ENCODE data around the gene SPIRE1.

The SPIRE1 gene

GRCh38 chr18:12686100-12686499, 28.2 kb upstream of the SPIRE1 start:
- no peak for TF ChIP-seq EZH2phosphoT487 (conservative IDR thresholded peaks at IDR 0.05; ENCODE audit: low read length)
- TF ChIP-seq, protein P1, sequence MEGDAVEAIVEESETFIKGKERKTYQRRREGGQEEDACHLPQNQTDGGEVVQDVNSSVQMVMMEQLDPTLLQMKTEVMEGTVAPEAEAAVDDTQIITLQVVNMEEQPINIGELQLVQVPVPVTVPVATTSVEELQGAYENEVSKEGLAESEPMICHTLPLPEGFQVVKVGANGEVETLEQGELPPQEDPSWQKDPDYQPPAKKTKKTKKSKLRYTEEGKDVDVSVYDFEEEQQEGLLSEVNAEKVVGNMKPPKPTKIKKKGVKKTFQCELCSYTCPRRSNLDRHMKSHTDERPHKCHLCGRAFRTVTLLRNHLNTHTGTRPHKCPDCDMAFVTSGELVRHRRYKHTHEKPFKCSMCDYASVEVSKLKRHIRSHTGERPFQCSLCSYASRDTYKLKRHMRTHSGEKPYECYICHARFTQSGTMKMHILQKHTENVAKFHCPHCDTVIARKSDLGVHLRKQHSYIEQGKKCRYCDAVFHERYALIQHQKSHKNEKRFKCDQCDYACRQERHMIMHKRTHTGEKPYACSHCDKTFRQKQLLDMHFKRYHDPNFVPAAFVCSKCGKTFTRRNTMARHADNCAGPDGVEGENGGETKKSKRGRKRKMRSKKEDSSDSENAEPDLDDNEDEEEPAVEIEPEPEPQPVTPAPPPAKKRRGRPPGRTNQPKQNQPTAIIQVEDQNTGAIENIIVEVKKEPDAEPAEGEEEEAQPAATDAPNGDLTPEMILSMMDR (IDR thresholded peaks at IDR 0.05; ENCODE audit: insufficient read depth, low read length, poor library complexity, severe bottlenecking) = no peak
- Histone ChIP-seq H3K9me2 (replicated peaks; ENCODE audit: insufficient read depth, low read length) (no peaks in the 10 kb centered on the region), H2AFZ (ENCODE audit: low read depth, low read length, severe bottlenecking) (no peak overlapping the region), H3K36me3 (ENCODE audit: low read length) (no peaks in the 10 kb centered on the region; the same call in 1 of the 2 replicates), H3K79me2 (ENCODE audit: insufficient read depth, low read length) (no peaks in the 10 kb centered on the region), H3K9me3 (ENCODE audit: insufficient read depth, low read length) (no peaks in the 10 kb centered on the region), H3K4me3 (ENCODE audit: insufficient read depth, low read length, poor library complexity, severe bottlenecking) (no peak overlapping the region), H3K4me2 (ENCODE audit: low read depth, low read length, poor library complexity, severe bottlenecking) (no peak overlapping the region), H3K27me3 (ENCODE audit: low read length) (no peaks in the 10 kb centered on the region), H3K27ac (ENCODE audit: low read depth, low read length) (no peak overlapping the region), H3K9ac (ENCODE audit: low read length) (no peak overlapping the region), H3F3A (ENCODE audit: insufficient read depth) (no peaks in the 10 kb centered on the region), H4K20me1 (ENCODE audit: low read depth, low read length) (no peaks in the 10 kb centered on the region)

DNA sequence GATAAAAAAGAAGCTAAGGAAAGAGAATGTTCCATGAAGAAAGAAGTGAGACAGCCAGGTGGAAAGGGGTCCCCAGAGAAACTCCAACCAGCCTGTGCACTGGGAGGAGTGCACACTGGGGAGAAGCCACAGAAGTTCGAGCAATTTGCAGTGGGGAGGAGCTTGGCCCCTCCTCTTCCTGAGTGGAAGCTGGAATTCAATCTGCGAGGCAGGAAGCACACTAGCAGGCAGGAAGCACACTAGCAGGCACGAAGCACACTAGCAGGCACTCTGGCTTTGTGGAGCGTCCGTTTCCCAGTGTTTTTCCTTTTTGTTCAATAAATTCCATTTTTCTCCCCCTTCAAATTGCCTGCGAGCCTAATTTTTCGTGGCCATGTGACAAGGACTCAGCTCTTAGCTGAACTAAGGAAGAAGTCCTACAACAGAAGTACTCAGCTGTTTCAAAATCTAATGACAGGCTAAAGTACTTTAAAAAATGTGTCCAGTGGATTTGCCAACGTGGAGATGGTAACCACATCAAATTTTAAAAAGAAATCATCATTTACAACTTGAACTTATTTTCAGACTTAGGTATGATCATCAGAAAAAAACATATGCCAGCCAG, 21.4 kb upstream of the SPIRE1 start:
- Histone ChIP-seq H3K9me2 (replicated peaks; ENCODE audit: insufficient read depth, low read length) (no peaks in the 10 kb centered on the region), H3K27ac (ENCODE audit: low read depth, low read length) (no peak overlapping the region), H3F3A (ENCODE audit: insufficient read depth) (no peaks in the 10 kb centered on the region), H3K36me3 (ENCODE audit: low read length) (peaks cover 4% of the 10 kb centered on the region; the same call in 1 of the 2 replicates), H3K79me2 (ENCODE audit: insufficient read depth, low read length) (no peaks in the 10 kb centered on the region), H4K20me1 (ENCODE audit: low read depth, low read length) (no peaks in the 10 kb centered on the region), H3K4me3 (ENCODE audit: insufficient read depth, low read length, poor library complexity, severe bottlenecking) (no peak overlapping the region), H3K27me3 (ENCODE audit: low read length) (no peaks in the 10 kb centered on the region), H3K9me3 (ENCODE audit: insufficient read depth, low read length) (no peaks in the 10 kb centered on the region), H3K4me2 (ENCODE audit: low read depth, low read length, poor library complexity, severe bottlenecking) (no peak overlapping the region), H2AFZ (ENCODE audit: low read depth, low read length, severe bottlenecking) (no peak overlapping the region), H3K9ac (ENCODE audit: low read length) (no peak overlapping the region)
- TF ChIP-seq, protein P1 (IDR thresholded peaks at IDR 0.05; ENCODE audit: insufficient read depth, low read length, poor library complexity, severe bottlenecking) = no peak
- TF ChIP-seq EZH2phosphoT487 (conservative IDR thresholded peaks at IDR 0.05; ENCODE audit: low read length) = no peak

DNA sequence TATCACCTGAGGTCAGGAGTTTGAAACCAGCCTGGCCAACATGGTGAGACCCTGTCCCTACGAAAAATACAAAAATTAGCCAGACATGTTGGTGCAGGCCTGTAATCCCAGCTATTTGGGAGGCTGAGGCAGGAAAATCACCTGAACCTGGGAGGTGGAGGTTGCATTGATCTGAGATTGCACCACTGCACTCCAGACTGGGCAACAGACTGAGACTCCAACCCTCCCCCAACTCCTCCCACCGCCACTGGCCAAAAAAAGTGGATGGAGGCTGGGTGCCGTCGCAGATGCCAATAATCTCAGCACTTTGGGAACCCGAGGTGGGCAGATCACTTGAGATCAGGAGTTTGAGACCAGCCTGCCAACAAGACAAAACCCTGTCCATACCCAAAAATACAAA, 10.1 kb upstream of the SPIRE1 start:
- Histone ChIP-seq H4K20me1 (ENCODE audit: low read depth, low read length) (no peaks in the 10 kb centered on the region), H3K4me2 (ENCODE audit: low read depth, low read length, poor library complexity, severe bottlenecking) (no peak overlapping the region), H3K27me3 (ENCODE audit: low read length) (no peaks in the 10 kb centered on the region), H3K4me3 (ENCODE audit: insufficient read depth, low read length, poor library complexity, severe bottlenecking) (no peak overlapping the region), H3F3A (ENCODE audit: insufficient read depth) (no peaks in the 10 kb centered on the region), H3K27ac (ENCODE audit: low read depth, low read length) (no peak overlapping the region), H3K9me3 (ENCODE audit: insufficient read depth, low read length) (no peaks in the 10 kb centered on the region), H3K36me3 (ENCODE audit: low read length) (peaks cover 5% of the 10 kb centered on the region; the same call in 1 of the 2 replicates), H2AFZ (ENCODE audit: low read depth, low read length, severe bottlenecking) (no peak overlapping the region), H3K9ac (ENCODE audit: low read length) (no peak overlapping the region), H3K9me2 (replicated peaks; ENCODE audit: insufficient read depth, low read length) (no peaks in the 10 kb centered on the region), H3K79me2 (ENCODE audit: insufficient read depth, low read length) (no peaks in the 10 kb centered on the region)
- TF ChIP-seq, protein P1 (IDR thresholded peaks at IDR 0.05; ENCODE audit: insufficient read depth, low read length, poor library complexity, severe bottlenecking) = no peak
- no peak for TF ChIP-seq EZH2phosphoT487 (conservative IDR thresholded peaks at IDR 0.05; ENCODE audit: low read length)
